CD14-positive monocyte (primary cell): ENCODE results near the gene TAS1R1. TPM values are rescaled to one million over a fixed set of nuclear protein-coding genes. Genes with fewer than 3 reads are reported as not detected.

Source experiments
- DNase-seq, 3 donors: peaks; one replicate each; pipeline ENCODE4 v3.0.0-alpha.2; 2011 to 2022
- H2AFZ ChIP-seq: 2 replicates; pipeline ENCODE4 v1.6.0; 2012; ENCODE audit warnings: mild to moderate bottlenecking, low read depth, low read length, inconsistent platforms; ENCODE audit not compliant: insufficient read depth, poor library complexity, severe bottlenecking
- H3K27ac ChIP-seq, 2 donors: 1 replicate in 1 of 2; 2 replicates in 1 of 2; pipeline ENCODE4 v1.5.1; 2012 to 2013; ENCODE audit warnings: low read length in 2 of 2, control low read depth in 1 of 2, inconsistent platforms in 1 of 2, low read depth in 1 of 2, mild to moderate bottlenecking in 1 of 2
- H3K27me3 ChIP-seq, 2 donors: one replicate each; pipeline versions ENCODE4 v1.6.0 to v1.6.1; 2011 to 2013; ENCODE audit warnings: low read length in 2 of 2; ENCODE audit not compliant: control insufficient read depth in 2 of 2, insufficient read depth in 2 of 2
- H3K36me3 ChIP-seq, 2 donors: replicated peaks in 1 of 2; 1 replicate in 1 of 2; 2 replicates in 1 of 2; pipeline versions ENCODE4 v1.5.1 to v1.6.1; 2012 to 2013; ENCODE audit warnings: low read length in 2 of 2, control low read depth in 1 of 2, inconsistent platforms in 1 of 2, mild to moderate bottlenecking in 1 of 2; ENCODE audit not compliant: insufficient read depth in 2 of 2, control insufficient read depth in 1 of 2
- H3K4me1 ChIP-seq, 2 donors: 1 replicate in 1 of 2; 2 replicates in 1 of 2; pipeline versions ENCODE4 v1.5.1 to v1.6.1; 2012 to 2013; ENCODE audit warnings: low read length in 2 of 2, control low read depth in 1 of 2, inconsistent platforms in 1 of 2, mild to moderate bottlenecking in 1 of 2, moderate library complexity in 1 of 2; ENCODE audit not compliant: insufficient read depth in 2 of 2, control insufficient read depth in 1 of 2
- H3K4me2 ChIP-seq: replicated peaks from 2 replicates; pipeline ENCODE3; 2012; ENCODE audit warnings: low read length, moderate library complexity, mild to moderate bottlenecking; ENCODE audit not compliant: poor library complexity, severe bottlenecking; ENCODE audit errors: extremely low read depth
- H3K4me3 ChIP-seq, 3 experiments: fragments of 200-600 bp in 1 of 3; sonication (generic) in 1 of 3; replicated peaks in 1 of 3; 1 replicate in 2 of 3; 2 replicates in 1 of 3; pipeline ENCODE4 v1.5.1; 2011 to 2013; ENCODE audit warnings: low read length in 3 of 3, mild to moderate bottlenecking in 3 of 3, control low read depth in 2 of 3, low read depth in 2 of 3, inconsistent platforms in 1 of 3, moderate library complexity in 1 of 3
- H3K79me2 ChIP-seq: 2 replicates; pipeline ENCODE4 v1.6.0; 2012; ENCODE audit warnings: mild to moderate bottlenecking, control low read depth, inconsistent platforms, low read length, moderate library complexity; ENCODE audit not compliant: insufficient read depth
- H3K9ac ChIP-seq: 2 replicates; pipeline ENCODE4 v1.6.0; 2017; ENCODE audit warnings: low read length, mild to moderate bottlenecking; ENCODE audit not compliant: insufficient read depth, poor library complexity, severe bottlenecking
- H3K9me3 ChIP-seq, 2 donors: replicated peaks in 1 of 2; 1 replicate in 1 of 2; 2 replicates in 1 of 2; pipeline versions ENCODE4 v1.5.1 to v1.6.1; 2012 to 2013; ENCODE audit warnings: low read length in 2 of 2, control low read depth in 1 of 2; ENCODE audit not compliant: control insufficient read depth in 1 of 2, insufficient read depth in 1 of 2
- H4K20me1 ChIP-seq: 2 replicates; pipeline ENCODE4 v1.6.0; 2012; ENCODE audit warnings: mild to moderate bottlenecking, low read length, control low read depth, moderate library complexity; ENCODE audit not compliant: insufficient read depth
- H3K27ac Mint-ChIP-seq, 7 donors: one replicate each; pipeline ENCODE4 v1.8.0; 2020; ENCODE audit warnings: mild to moderate bottlenecking in 7 of 7, mixed read lengths in 7 of 7, moderate library complexity in 6 of 7, inconsistent platforms in 2 of 7
- H3K27me3 Mint-ChIP-seq, 3 donors: one replicate each; pipeline ENCODE4 v1.8.0; 2021 to 2022; ENCODE audit warnings: low read depth in 3 of 3, mild to moderate bottlenecking in 3 of 3, mixed read lengths in 3 of 3, moderate library complexity in 3 of 3, inconsistent platforms in 1 of 3
- H3K36me3 Mint-ChIP-seq, 2 donors: one replicate each; pipeline ENCODE4 v1.8.0; 2020; ENCODE audit warnings: mixed read lengths in 2 of 2, inconsistent platforms in 1 of 2, mild to moderate bottlenecking in 1 of 2
- H3K4me1 Mint-ChIP-seq: one replicate; pipeline ENCODE4 v1.8.0; 2020; ENCODE audit warnings: mild to moderate bottlenecking, mixed read lengths
- H3K4me3 Mint-ChIP-seq, 2 donors: one replicate each; pipeline ENCODE4 v1.8.0; 2020; ENCODE audit warnings: mild to moderate bottlenecking in 2 of 2, mixed read lengths in 2 of 2, moderate library complexity in 1 of 2
- H3K9me3 Mint-ChIP-seq, 7 donors: one replicate each; pipeline ENCODE4 v1.8.0; 2020 to 2022; ENCODE audit warnings: mixed read lengths in 7 of 7, mild to moderate bottlenecking in 6 of 7, moderate library complexity in 6 of 7, inconsistent platforms in 2 of 7
- CTCF ChIP-seq: fragments of 200-600 bp; IDR thresholded peaks from one replicate; pipeline ENCODE4 v1.8.0; 2022; ENCODE audit warnings: antibody characterized with exemption, mild to moderate bottlenecking
- WGBS: methylation state at CpG from one replicate; pipeline ENCODE4 v1.1.5; 2013; ENCODE audit warnings: missing lambda C conversion rate; ENCODE audit not compliant: insufficient coverage; 5-methylcytosine and 5-hydroxymethylcytosine counted together
- intact Hi-C, 2 donors: fragments of 100-400 bp; cut with micrococcal nuclease; formaldehyde crosslinking; loops; one replicate each; pipeline versions ENCODE4 v1.15.0 to v1.15.1; 2023
- polyA plus RNA-seq, 3 donors: library from polyadenylated mRNA; depleted of rRNA in 1 of 3; unstranded in 2 of 3; stranded (reverse) in 1 of 3; fragments of 300-500 nt in 2 of 3; fragments of >200 nt in 1 of 3; fragmentation: Illumina TruSeq in 2 of 3; gene quantifications; 1 replicate in 2 of 3; 2 replicates in 1 of 3; pipeline ENCODE4 v1.2.3, GENCODE V29; 2012 to 2021

Gene TAS1R1
- polyA plus RNA-seq, 3 donors: not detected

GRCh38 chr1:6619045-6619444, 63.9 kb downstream of the TAS1R1 start:
- Mint-ChIP-seq H3K4me1 (peaks cover 6% of the 10 kb centered on the region), H3K27me3 (peaks cover 10 to 13% (median 12%) of the 10 kb centered on the region in 3 donors), H3K27ac (no peak overlapping the region), H3K4me3 (no peak overlapping the region), H3K9me3 (peaks cover 0 to 4% (median 0%) of the 10 kb centered on the region in 7 donors), H3K36me3 (peaks cover 40 to 59% of the 10 kb centered on the region in 2 donors)
- H3K79me2 ChIP-seq: peaks cover 6% of the 10 kb centered on the region
- peaks cover 6 to 7% of the 10 kb centered on the region in 2 donors for H3K4me1 ChIP-seq
- no peak overlapping the region for H3K9ac ChIP-seq
- WGBS: 100% methylated on average over 1 of the region's 4 CpGs
- peaks cover 23 to 41% of the 10 kb centered on the region in 2 donors for H3K36me3 ChIP-seq
- peaks cover 6% of the 10 kb centered on the region for H4K20me1 ChIP-seq
- TF ChIP-seq CTCF: no peak
- no peak for DNase-seq
- H3K27ac ChIP-seq: no peak overlapping the region
- peaks cover 5 to 7% of the 10 kb centered on the region in 2 donors for H3K27me3 ChIP-seq
- no peak overlapping the region for H3K4me2 ChIP-seq
- H2AFZ ChIP-seq: no peak overlapping the region
- no peak overlapping the region for H3K4me3 ChIP-seq
- intact Hi-C loops: loop anchor here in 1 of 2 donors (5.0 kb wide), 1 partner anchor 37 kb away; no protein-coding TSS in a partner anchor
- no peaks in the 10 kb centered on the region for H3K9me3 ChIP-seq

GRCh38 chr1:6621429-6622391, 66.6 kb downstream of the TAS1R1 start:
- peaks cover 34 to 60% of the 10 kb centered on the region in 2 donors for H3K36me3 Mint-ChIP-seq
- Histone ChIP-seq H3K4me1 (peaks cover 14 to 17% of the 10 kb centered on the region in 2 donors), H2AFZ (no peak overlapping the region)

More at GRCh38 chr1:6621429-6622391, 66.6 kb downstream of the TAS1R1 start:
- Mint-ChIP-seq H3K4me1 (peaks cover 15% of the 10 kb centered on the region), H3K9me3 (no peaks in the 10 kb centered on the region), H3K27me3 (peaks cover 0 to 2% (median 0%) of the 10 kb centered on the region in 3 donors), H3K27ac (no peak overlapping the region), H3K4me3 (no peak overlapping the region)
- peaks cover 21% of the 10 kb centered on the region for H3K79me2 ChIP-seq
- intact Hi-C loops: loop anchor here in 1 of 2 donors (5.0 to 10.0 kb wide), 2 partner anchors 64 to 163 kb away; partner anchors contain the start of genes CAMTA1 and TAS1R1
- WGBS: 94% methylated on average over 39 of the region's 41 CpGs
- no peak overlapping the region for H3K9ac ChIP-seq
- no peak overlapping the region for H3K4me2 ChIP-seq
- H3K4me3 ChIP-seq: no peak overlapping the region
- H3K27ac ChIP-seq: no peak overlapping the region
- no peak for DNase-seq
- H3K9me3 ChIP-seq: no peaks in the 10 kb centered on the region
- H3K36me3 ChIP-seq: peaks cover 23 to 43% of the 10 kb centered on the region in 2 donors
- no peak for TF ChIP-seq CTCF
- no peaks in the 10 kb centered on the region for H3K27me3 ChIP-seq
- H4K20me1 ChIP-seq: peaks cover 8% of the 10 kb centered on the region
